GM12878 (cell line): ENCODE results near the gene B4GALT5. TPM values are rescaled to one million over a fixed set of nuclear protein-coding genes. Genes with fewer than 3 reads are reported as not detected.

Experiments used
- ATF7 ChIP-seq: fragments of 450-650 bp; IDR thresholded peaks from 2 replicates; pipeline ENCODE4 v1.6.1; 2016; ENCODE audit warnings: low read depth, mild to moderate bottlenecking
- BHLHE40 ChIP-seq, 2 experiments: fragments of 450-650 bp in 1 of 2; IDR thresholded peaks; 2 replicates each; pipeline ENCODE4 v1.6.1; 2011 to 2017; ENCODE audit warnings: low read depth in 2 of 2, borderline replicate concordance in 1 of 2, improper control_type of control experiment in 1 of 2, low read length in 1 of 2, mild to moderate bottlenecking in 1 of 2
- KAT2A ChIP-seq: conservative IDR thresholded peaks from 2 replicates; pipeline ENCODE4 v1.6.1; 2011; ENCODE audit warnings: low read depth, low read length; ENCODE audit not compliant: control insufficient read depth
- MEF2A ChIP-seq: IDR thresholded peaks from 2 replicates; pipeline ENCODE4 v1.6.1; 2011; ENCODE audit warnings: low read depth, mild to moderate bottlenecking, low read length, moderate library complexity; ENCODE audit not compliant: insufficient read depth
- MTA2 ChIP-seq: fragments of 450-650 bp; IDR thresholded peaks from 2 replicates; pipeline ENCODE4 v1.6.1; 2016; ENCODE audit warnings: low read depth, mild to moderate bottlenecking, moderate library complexity
- NFXL1 ChIP-seq: fragments of 450-650 bp; IDR thresholded peaks from 2 replicates; pipeline ENCODE4 v1.6.1; 2017; ENCODE audit warnings: antibody characterized with exemption, mild to moderate bottlenecking, borderline replicate concordance
- POLR2A ChIP-seq: IDR thresholded peaks from 2 replicates; pipeline ENCODE4 v1.6.1; 2011; ENCODE audit warnings: low read depth, mild to moderate bottlenecking, low read length
- POLR2AphosphoS5 ChIP-seq: IDR thresholded peaks from 2 replicates; pipeline ENCODE4 v1.6.1; 2011; ENCODE audit warnings: mild to moderate bottlenecking, low read length, inconsistent platforms
- RB1 ChIP-seq: fragments of 450-650 bp; formaldehyde crosslinking; IDR thresholded peaks from 2 replicates; pipeline ENCODE4 v1.6.1; 2017; ENCODE audit warnings: mild to moderate bottlenecking, borderline replicate concordance
- SP1 ChIP-seq: IDR thresholded peaks from one replicate; pipeline ENCODE4 v1.6.1; 2011; ENCODE audit warnings: low read depth, low read length
- SPI1 ChIP-seq: IDR thresholded peaks from 2 replicates; pipeline ENCODE4 v1.6.1; 2011; ENCODE audit warnings: low read depth, mild to moderate bottlenecking, low read length, moderate library complexity, borderline replicate concordance; ENCODE audit not compliant: insufficient read depth
- TARDBP ChIP-seq: IDR thresholded peaks from 2 replicates; pipeline ENCODE4 v1.6.1; 2016; ENCODE audit warnings: borderline replicate concordance
- TCF7 ChIP-seq: IDR thresholded peaks from 2 replicates; pipeline ENCODE4 v1.6.1; 2014; ENCODE audit warnings: antibody characterized with exemption, borderline replicate concordance
- YY1 ChIP-seq: IDR thresholded peaks from 2 replicates; pipeline ENCODE4 v1.6.1; 2011; ENCODE audit warnings: low read depth, mild to moderate bottlenecking, low read length
- polyA plus RNA-seq, 11 experiments: library from polyadenylated mRNA; depleted of rRNA in 4 of 11; unstranded in 6 of 11; stranded (reverse) in 5 of 11; fragments of >200 nt; fragmentation: Nextera tagmentation in 4 of 11; fragmentation: Illumina TruSeq in 1 of 11; extraction: Ambion mirVana in 4 of 11; extraction: Trizol in 1 of 11; gene quantifications; 1 replicate in 1 of 11; 2 replicates in 10 of 11; pipeline versions ENCODE4 v1.2.1 to v1.2.3, GENCODE V29; 2011 to 2016; ENCODE audit warnings: inconsistent platforms in 2 of 11, missing spikeins in 2 of 11, low read depth in 1 of 11
- total RNA-seq, 4 experiments: library from RNA; depleted of rRNA in 3 of 4; stranded (reverse); fragments of >200 nt in 3 of 4; fragmentation: Illumina TruSeq in 1 of 4; extraction: Trizol in 1 of 4; gene quantifications; 2 replicates each; pipeline versions ENCODE4 v1.2.1 to v1.2.3, GENCODE V29; 2013 to 2021
- TF ChIP-seq, protein P1 (sequence below), 3 experiments: IDR thresholded peaks in 2 of 3; conservative IDR thresholded peaks in 1 of 3; 2 replicates each; pipeline ENCODE4 v1.5.1; 2011; ENCODE audit warnings: low read depth in 3 of 3, low read length in 3 of 3, mild to moderate bottlenecking in 3 of 3, control low read depth in 2 of 3, moderate library complexity in 2 of 3, inconsistent platforms in 1 of 3, mixed read lengths in 1 of 3; ENCODE audit not compliant: control insufficient read depth in 2 of 3, insufficient read depth in 1 of 3; ENCODE audit errors: extremely low read depth in 1 of 3
- TF ChIP-seq, protein P2 (sequence below): fragments of 450-650 bp; formaldehyde crosslinking; IDR thresholded peaks from 2 replicates; pipeline ENCODE4 v1.4.0; 2022; ENCODE audit warnings: mild to moderate bottlenecking, moderate library complexity
- TF ChIP-seq, protein P3 (sequence below): IDR thresholded peaks from 2 replicates; pipeline ENCODE4 v1.6.1; 2012; ENCODE audit warnings: low read length, inconsistent platforms
- TF ChIP-seq, protein P4 (sequence below): fragments of 150-350 bp; IDR thresholded peaks from 2 replicates; pipeline ENCODE4 v1.6.1; 2014; ENCODE audit warnings: mild to moderate bottlenecking, low read depth, low read length
- TF ChIP-seq, protein P5 (sequence below): fragments of 450-650 bp; formaldehyde crosslinking; IDR thresholded peaks from 2 replicates; pipeline ENCODE4 v1.4.0; 2020; ENCODE audit warnings: mild to moderate bottlenecking, moderate library complexity

The B4GALT5 gene
- total and polyA plus RNA-seq, 10 of the 15 experiments (the other 5 are each of a cell fraction or from before 2014, with no cell fraction given), result 2.0 to 55.5 (median 20.2) TPM

DNA sequence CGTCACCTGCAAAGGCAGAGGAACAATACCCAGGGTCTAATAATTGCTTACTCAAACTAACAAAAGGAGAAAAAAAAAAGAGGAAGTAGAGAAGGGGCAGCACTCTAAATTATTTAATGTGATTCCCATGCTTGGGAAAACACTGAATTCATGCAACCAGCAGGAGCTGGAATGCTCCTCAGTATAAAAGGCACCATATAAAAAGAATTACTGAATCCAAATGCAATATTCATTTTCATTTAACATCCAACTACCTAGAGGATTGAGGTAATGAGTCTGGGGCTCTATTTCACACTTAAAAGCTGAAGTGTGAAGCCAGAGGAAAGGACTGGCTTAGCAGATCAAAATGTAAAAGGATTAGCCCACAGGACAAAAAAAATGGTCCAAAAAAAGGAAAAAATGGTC is 8.7 kb downstream of the B4GALT5 start (continued):
- TF ChIP-seq, protein P1, sequence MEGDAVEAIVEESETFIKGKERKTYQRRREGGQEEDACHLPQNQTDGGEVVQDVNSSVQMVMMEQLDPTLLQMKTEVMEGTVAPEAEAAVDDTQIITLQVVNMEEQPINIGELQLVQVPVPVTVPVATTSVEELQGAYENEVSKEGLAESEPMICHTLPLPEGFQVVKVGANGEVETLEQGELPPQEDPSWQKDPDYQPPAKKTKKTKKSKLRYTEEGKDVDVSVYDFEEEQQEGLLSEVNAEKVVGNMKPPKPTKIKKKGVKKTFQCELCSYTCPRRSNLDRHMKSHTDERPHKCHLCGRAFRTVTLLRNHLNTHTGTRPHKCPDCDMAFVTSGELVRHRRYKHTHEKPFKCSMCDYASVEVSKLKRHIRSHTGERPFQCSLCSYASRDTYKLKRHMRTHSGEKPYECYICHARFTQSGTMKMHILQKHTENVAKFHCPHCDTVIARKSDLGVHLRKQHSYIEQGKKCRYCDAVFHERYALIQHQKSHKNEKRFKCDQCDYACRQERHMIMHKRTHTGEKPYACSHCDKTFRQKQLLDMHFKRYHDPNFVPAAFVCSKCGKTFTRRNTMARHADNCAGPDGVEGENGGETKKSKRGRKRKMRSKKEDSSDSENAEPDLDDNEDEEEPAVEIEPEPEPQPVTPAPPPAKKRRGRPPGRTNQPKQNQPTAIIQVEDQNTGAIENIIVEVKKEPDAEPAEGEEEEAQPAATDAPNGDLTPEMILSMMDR (IDR thresholded peaks at IDR 0.05 in 2 of 3, conservative IDR thresholded peaks at IDR 0.05 in 1 of 3; ENCODE audit: control insufficient read depth in 2 of 3, extremely low read depth in 1 of 3, insufficient read depth in 1 of 3, low read depth in 3 of 3, low read length in 3 of 3), result no peak
- TF ChIP-seq NFXL1, result no peak
- peak; percentile 45; the same call in 1 of the 2 replicates for TF ChIP-seq ATF7
- no peak for TF ChIP-seq POLR2A
- no peak for TF ChIP-seq RB1
- TF ChIP-seq, protein P2, sequence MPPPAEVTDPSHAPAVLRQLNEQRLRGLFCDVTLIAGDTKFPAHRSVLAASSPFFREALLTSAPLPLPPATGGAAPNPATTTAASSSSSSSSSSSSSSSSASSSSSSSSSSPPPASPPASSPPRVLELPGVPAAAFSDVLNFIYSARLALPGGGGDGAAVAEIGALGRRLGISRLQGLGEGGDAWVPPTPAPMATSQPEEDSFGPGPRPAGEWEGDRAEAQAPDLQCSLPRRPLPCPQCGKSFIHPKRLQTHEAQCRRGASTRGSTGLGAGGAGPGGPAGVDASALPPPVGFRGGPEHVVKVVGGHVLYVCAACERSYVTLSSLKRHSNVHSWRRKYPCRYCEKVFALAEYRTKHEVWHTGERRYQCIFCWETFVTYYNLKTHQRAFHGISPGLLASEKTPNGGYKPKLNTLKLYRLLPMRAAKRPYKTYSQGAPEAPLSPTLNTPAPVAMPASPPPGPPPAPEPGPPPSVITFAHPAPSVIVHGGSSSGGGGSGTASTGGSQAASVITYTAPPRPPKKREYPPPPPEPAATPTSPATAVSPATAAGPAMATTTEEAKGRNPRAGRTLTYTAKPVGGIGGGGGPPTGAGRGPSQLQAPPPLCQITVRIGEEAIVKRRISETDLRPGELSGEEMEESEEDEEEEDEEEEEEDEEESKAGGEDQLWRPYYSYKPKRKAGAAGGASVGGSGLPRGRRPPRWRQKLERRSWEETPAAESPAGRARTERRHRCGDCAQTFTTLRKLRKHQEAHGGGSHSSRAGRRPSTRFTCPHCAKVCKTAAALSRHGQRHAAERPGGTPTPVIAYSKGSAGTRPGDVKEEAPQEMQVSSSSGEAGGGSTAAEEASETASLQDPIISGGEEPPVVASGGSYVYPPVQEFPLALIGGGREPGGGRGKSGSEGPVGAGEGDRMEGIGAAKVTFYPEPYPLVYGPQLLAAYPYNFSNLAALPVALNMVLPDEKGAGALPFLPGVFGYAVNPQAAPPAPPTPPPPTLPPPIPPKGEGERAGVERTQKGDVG (CRISPR knock-in tag), result no peak
- no peak for TF ChIP-seq TARDBP
- TF ChIP-seq TCF7, result no peak
- TF ChIP-seq KAT2A, result no peak
- TF ChIP-seq POLR2AphosphoS5, result no peak
- TF ChIP-seq, protein P3, sequence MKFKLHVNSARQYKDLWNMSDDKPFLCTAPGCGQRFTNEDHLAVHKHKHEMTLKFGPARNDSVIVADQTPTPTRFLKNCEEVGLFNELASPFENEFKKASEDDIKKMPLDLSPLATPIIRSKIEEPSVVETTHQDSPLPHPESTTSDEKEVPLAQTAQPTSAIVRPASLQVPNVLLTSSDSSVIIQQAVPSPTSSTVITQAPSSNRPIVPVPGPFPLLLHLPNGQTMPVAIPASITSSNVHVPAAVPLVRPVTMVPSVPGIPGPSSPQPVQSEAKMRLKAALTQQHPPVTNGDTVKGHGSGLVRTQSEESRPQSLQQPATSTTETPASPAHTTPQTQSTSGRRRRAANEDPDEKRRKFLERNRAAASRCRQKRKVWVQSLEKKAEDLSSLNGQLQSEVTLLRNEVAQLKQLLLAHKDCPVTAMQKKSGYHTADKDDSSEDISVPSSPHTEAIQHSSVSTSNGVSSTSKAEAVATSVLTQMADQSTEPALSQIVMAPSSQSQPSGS, result peak; percentile 45; the same call in 1 of the 2 replicates
- TF ChIP-seq YY1, result no peak
- peak; percentile 74; the same call in 1 of the 2 replicates for TF ChIP-seq MTA2
- TF ChIP-seq SPI1, result peak; percentile 79
- TF ChIP-seq MEF2A, result no peak
- TF ChIP-seq, protein P4, sequence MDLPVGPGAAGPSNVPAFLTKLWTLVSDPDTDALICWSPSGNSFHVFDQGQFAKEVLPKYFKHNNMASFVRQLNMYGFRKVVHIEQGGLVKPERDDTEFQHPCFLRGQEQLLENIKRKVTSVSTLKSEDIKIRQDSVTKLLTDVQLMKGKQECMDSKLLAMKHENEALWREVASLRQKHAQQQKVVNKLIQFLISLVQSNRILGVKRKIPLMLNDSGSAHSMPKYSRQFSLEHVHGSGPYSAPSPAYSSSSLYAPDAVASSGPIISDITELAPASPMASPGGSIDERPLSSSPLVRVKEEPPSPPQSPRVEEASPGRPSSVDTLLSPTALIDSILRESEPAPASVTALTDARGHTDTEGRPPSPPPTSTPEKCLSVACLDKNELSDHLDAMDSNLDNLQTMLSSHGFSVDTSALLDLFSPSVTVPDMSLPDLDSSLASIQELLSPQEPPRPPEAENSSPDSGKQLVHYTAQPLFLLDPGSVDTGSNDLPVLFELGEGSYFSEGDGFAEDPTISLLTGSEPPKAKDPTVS, result no peak
- 0 out of 4 replicates have a peak, but pooled peaks of 1 of the 2 experiments have one; percentile 12 for TF ChIP-seq BHLHE40 (IDR thresholded peaks at IDR 0.05; ENCODE audit: borderline replicate concordance in 1 of 2, low read depth in 2 of 2, low read length in 1 of 2)
- TF ChIP-seq, protein P5, sequence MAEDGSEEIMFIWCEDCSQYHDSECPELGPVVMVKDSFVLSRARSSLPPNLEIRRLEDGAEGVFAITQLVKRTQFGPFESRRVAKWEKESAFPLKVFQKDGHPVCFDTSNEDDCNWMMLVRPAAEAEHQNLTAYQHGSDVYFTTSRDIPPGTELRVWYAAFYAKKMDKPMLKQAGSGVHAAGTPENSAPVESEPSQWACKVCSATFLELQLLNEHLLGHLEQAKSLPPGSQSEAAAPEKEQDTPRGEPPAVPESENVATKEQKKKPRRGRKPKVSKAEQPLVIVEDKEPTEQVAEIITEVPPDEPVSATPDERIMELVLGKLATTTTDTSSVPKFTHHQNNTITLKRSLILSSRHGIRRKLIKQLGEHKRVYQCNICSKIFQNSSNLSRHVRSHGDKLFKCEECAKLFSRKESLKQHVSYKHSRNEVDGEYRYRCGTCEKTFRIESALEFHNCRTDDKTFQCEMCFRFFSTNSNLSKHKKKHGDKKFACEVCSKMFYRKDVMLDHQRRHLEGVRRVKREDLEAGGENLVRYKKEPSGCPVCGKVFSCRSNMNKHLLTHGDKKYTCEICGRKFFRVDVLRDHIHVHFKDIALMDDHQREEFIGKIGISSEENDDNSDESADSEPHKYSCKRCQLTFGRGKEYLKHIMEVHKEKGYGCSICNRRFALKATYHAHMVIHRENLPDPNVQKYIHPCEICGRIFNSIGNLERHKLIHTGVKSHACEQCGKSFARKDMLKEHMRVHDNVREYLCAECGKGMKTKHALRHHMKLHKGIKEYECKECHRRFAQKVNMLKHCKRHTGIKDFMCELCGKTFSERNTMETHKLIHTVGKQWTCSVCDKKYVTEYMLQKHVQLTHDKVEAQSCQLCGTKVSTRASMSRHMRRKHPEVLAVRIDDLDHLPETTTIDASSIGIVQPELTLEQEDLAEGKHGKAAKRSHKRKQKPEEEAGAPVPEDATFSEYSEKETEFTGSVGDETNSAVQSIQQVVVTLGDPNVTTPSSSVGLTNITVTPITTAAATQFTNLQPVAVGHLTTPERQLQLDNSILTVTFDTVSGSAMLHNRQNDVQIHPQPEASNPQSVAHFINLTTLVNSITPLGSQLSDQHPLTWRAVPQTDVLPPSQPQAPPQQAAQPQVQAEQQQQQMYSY, result no peak
- no peak for TF ChIP-seq SP1
